Activated T-cell treated with anti-CD3 and anti-CD28 coated beads, Interleukin-2, amount 50 U/mL, for 24 hours (primary cell): ENCODE data around the gene TTC28.

Experiments
- DNase-seq: peaks from one replicate; pipeline ENCODE4 v3.0.0-alpha.2; 2020
- H3K27ac Mint-ChIP-seq: 2 replicates; pipeline ENCODE4 v1.8.0; 2020; ENCODE audit warnings: mild to moderate bottlenecking, mixed read lengths
- H3K27me3 Mint-ChIP-seq: 2 replicates; pipeline ENCODE4 v1.8.0; 2020; ENCODE audit warnings: mixed read lengths
- H3K36me3 Mint-ChIP-seq: 2 replicates; pipeline ENCODE4 v1.8.0; 2020; ENCODE audit warnings: low read depth, mixed read lengths
- H3K4me1 Mint-ChIP-seq: 2 replicates; pipeline ENCODE4 v1.8.0; 2020; ENCODE audit warnings: low read depth, mixed read lengths
- H3K4me3 Mint-ChIP-seq: 2 replicates; pipeline ENCODE4 v1.8.0; 2020; ENCODE audit warnings: mild to moderate bottlenecking, moderate library complexity, mixed read lengths
- H3K9me3 Mint-ChIP-seq: 2 replicates; pipeline ENCODE4 v1.8.0; 2020; ENCODE audit warnings: mixed read lengths

Gene TTC28

DNA sequence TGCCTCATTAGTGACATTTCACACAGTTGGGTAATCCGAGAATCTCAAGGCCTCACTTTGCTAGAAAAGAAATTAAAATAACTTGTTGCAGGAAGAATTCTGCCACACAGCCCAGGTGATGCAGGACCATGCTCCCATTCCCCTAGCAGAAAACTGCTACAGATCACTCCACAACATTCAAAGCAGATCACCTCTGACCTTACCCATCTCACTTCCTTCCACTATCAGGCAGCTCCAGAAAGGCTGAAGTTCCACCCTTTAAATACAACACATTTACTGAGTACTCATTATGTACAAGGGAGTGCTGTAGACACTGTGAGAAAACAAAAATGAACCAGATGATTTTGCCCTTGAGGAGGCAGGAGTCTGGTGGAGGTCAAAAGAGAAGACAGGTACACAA is 231.0 kb downstream of the TTC28 start:
- H3K27ac Mint-ChIP-seq, result no peak overlapping the region
- DNase-seq, result no peak
- peaks cover under 1% of the 10 kb centered on the region for H3K4me1 Mint-ChIP-seq
- H3K4me3 Mint-ChIP-seq, result no peak overlapping the region
- peaks cover 27% of the 10 kb centered on the region for H3K27me3 Mint-ChIP-seq
- no peaks in the 10 kb centered on the region for H3K9me3 Mint-ChIP-seq
- no peaks in the 10 kb centered on the region for H3K36me3 Mint-ChIP-seq

DNA sequence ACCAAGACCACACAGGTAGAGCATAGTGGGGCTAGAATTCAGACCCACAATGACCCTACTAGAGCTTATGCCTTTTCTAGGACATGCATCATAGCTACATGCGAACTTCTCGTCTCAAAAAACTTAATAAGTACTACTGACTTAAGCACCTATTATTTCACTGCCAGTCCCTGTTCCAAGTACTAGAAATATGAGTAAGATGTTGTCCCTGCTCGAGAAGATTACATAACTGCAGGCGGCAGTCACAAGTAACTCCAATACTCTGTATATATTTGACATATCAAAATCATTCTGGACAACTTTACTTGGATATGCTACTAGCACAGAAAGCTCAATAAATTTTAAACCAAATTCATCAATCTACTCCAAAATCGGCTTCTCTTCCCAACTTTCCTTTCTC is 235.0 kb downstream of the TTC28 start:
- no peak for DNase-seq
- Mint-ChIP-seq H3K36me3 (no peaks in the 10 kb centered on the region), H3K9me3 (no peaks in the 10 kb centered on the region), H3K4me1 (peaks cover 31% of the 10 kb centered on the region), H3K27me3 (peaks cover 32% of the 10 kb centered on the region), H3K4me3 (no peak overlapping the region), H3K27ac (no peak overlapping the region)

DNA sequence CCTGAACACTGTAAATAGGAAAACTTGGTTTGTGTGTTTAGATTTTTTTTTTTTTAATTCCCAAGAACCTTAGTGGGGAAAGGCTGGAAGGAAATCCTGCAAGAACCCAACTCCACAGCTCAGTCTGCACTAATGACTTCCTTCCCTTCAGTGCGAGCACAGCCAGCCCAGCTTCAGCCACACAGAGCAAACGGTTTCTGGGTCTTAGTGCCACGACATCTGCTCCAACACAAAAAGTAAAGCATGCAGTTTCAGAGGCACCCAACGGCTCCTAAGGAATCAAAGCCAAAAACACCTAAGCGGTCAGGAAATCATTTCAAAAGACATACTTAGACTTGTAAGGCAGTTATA is 236.1 kb downstream of the TTC28 start:
- H3K4me1 Mint-ChIP-seq, result peaks cover 31% of the 10 kb centered on the region
- H3K4me3 Mint-ChIP-seq, result peak overlapping the region; percentile 76
- H3K36me3 Mint-ChIP-seq, result no peaks in the 10 kb centered on the region
- peak overlapping the region; percentile 55 for H3K27ac Mint-ChIP-seq
- no peaks in the 10 kb centered on the region for H3K9me3 Mint-ChIP-seq
- DNase-seq, result peak; percentile 35
- peaks cover 29% of the 10 kb centered on the region for H3K27me3 Mint-ChIP-seq

GRCh38 chr22:28442711-28443525 is 236.7 kb downstream of the TTC28 start:
- DNase-seq, result no peak

GRCh38 chr22:28442264-28442710 is 237.4 kb downstream of the TTC28 start:
- Mint-ChIP-seq H3K9me3 (no peaks in the 10 kb centered on the region), H3K27me3 (peaks cover 28% of the 10 kb centered on the region), H3K4me3 (peak overlapping the region; percentile 76), H3K36me3 (no peaks in the 10 kb centered on the region), H3K4me1 (peaks cover 31% of the 10 kb centered on the region), H3K27ac (peak overlapping the region; percentile 79)
- peak; percentile 81 for DNase-seq

More at GRCh38 chr22:28442711-28443525, 236.7 kb downstream of the TTC28 start:
- H3K27ac Mint-ChIP-seq, result peak overlapping the region; percentile 79
- H3K9me3 Mint-ChIP-seq, result no peaks in the 10 kb centered on the region
- no peaks in the 10 kb centered on the region for H3K36me3 Mint-ChIP-seq
- H3K4me1 Mint-ChIP-seq, result peaks cover 31% of the 10 kb centered on the region
- H3K27me3 Mint-ChIP-seq, result peaks cover 28% of the 10 kb centered on the region
- peak overlapping the region; percentile 76 for H3K4me3 Mint-ChIP-seq

- no peak for DNase-seq
- H3K27me3 Mint-ChIP-seq, result peaks cover 28% of the 10 kb centered on the region
- H3K9me3 Mint-ChIP-seq, result no peaks in the 10 kb centered on the region
- peaks cover 31% of the 10 kb centered on the region for H3K4me1 Mint-ChIP-seq
- H3K4me3 Mint-ChIP-seq, result peak overlapping the region; percentile 66
- peak overlapping the region; percentile 42 for H3K27ac Mint-ChIP-seq
- H3K36me3 Mint-ChIP-seq, result no peaks in the 10 kb centered on the region
Observed at GRCh38 chr22:28441720-28442263, 237.8 kb downstream of the TTC28 start.

DNA sequence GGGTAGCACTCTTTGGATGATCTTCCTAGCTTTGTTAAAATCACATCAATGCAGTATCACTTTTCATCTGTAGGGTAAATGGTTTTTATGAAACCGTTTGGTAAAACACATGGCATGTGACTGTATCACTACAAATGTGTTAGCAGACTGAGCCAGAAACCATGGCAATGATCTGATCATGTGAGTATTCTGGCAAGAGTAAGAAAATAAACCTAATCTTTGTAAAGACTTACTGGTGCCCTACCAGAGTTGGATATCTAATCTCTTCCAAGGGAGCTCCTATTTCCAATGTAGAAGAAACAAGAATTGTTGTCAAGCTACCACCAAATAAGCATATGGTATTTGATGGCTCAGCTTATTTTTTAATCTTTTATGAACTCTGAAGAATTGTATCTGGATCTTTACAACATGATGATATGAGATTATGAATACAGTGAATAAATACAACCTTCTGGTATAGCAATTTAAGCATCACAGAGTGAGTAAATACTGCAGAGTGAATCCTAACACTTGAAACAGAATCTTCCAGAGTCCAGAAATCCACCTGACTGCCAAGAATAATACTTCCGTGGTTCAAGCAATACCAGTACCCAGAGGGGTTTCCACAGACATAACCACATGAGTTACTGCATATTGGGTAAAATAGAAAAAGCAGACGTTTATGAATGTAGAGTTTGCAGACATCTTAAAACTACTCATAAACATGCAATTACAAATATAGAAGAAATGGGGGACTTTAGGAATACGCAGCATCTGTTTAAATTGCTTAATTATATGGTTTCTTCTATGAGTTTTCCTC is 238.8 kb downstream of the TTC28 start:
- Mint-ChIP-seq H3K9me3 (no peaks in the 10 kb centered on the region), H3K4me1 (peaks cover 31% of the 10 kb centered on the region), H3K4me3 (no peak overlapping the region), H3K36me3 (no peaks in the 10 kb centered on the region), H3K27me3 (peaks cover 28% of the 10 kb centered on the region), H3K27ac (no peak overlapping the region)
- DNase-seq, result no peak

DNA sequence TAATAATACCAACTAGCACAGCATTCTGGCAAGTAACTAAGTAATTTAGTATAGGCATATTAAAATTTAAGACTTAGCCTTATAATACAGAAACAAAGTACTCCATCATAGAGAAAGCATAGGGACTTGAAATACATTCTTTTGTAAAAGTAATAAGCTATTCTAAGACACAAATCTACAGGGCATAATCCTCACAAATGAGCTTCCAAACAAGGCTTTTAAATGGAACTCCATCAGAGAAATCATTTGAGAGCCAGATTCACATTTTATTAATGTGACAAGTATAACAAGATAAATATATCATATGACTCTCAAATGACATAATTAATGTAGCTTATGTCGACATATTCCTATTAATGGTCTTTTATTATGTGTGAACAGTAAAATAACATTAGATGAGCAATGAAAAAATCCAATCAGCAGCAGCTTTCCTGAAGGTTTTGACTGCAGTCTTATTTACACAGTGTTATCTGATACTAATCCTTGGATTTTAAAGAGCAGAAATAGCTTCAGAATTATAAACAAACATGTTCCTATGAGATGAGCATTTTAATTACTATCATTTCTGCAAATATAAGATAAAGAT is 241.4 kb downstream of the TTC28 start:
- H3K4me3 Mint-ChIP-seq, result no peak overlapping the region
- no peaks in the 10 kb centered on the region for H3K9me3 Mint-ChIP-seq
- H3K36me3 Mint-ChIP-seq, result no peaks in the 10 kb centered on the region
- peaks cover 27% of the 10 kb centered on the region for H3K4me1 Mint-ChIP-seq
- peaks cover 16% of the 10 kb centered on the region for H3K27me3 Mint-ChIP-seq
- no peak overlapping the region for H3K27ac Mint-ChIP-seq
- DNase-seq, result no peak

DNA sequence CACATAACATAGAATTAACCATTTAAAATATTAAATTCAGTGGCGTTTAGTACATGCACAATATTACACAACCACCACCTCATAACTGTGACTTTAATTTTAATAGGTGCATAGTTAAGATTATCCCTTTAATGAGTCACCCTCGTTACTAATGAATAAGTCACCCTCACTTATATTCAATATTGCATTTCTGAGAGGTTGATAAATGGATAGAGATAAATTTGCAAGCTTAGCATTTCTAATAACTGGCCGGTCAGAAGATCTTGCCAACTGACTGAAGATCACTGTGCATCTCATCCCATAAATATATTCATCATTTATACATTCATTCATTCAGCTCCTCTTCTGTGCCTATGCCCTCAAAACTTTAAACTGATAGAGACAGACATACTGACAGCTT is 243.7 kb downstream of the TTC28 start:
- Mint-ChIP-seq H3K27ac (no peak overlapping the region), H3K4me1 (peaks cover 7% of the 10 kb centered on the region), H3K4me3 (no peak overlapping the region), H3K27me3 (peaks cover 4% of the 10 kb centered on the region), H3K36me3 (no peaks in the 10 kb centered on the region), H3K9me3 (no peaks in the 10 kb centered on the region)
- no peak for DNase-seq

- Mint-ChIP-seq H3K27me3 (peaks cover 6% of the 10 kb centered on the region), H3K4me3 (no peak overlapping the region)
Observed at GRCh38 chr22:28435140-28435768, 244.4 kb downstream of the TTC28 start.

DNA sequence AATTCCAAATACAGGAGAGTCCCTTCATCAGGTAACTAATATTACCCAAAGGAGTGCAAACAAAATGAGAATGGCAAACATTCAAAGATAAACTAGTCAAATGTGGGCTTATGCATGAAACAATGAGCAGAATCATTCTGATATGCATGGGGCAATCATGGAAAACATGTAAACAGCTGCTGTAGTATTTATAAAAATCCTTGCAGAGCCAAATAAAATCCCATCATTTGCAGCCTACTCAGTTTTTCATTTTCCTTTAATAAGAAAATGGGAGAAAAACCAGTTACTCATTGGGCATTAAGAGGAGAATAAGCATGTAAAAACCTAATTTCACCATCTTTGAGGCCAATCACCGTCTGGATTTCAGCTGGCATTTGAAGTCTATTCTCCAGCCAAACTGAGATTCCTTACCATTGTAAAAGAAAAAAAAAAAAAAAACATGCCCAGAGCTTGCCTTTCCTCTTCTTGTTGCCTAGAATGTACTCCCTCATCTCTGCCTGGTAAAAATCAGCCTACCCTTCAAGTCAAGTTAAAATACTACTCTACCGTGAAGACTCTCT is 249.1 kb downstream of the TTC28 start:
- no peak overlapping the region for H3K27ac Mint-ChIP-seq
- H3K4me3 Mint-ChIP-seq, result no peak overlapping the region
- H3K4me1 Mint-ChIP-seq, result no peaks in the 10 kb centered on the region
- H3K27me3 Mint-ChIP-seq, result peaks cover 9% of the 10 kb centered on the region
- H3K36me3 Mint-ChIP-seq, result no peaks in the 10 kb centered on the region
- H3K9me3 Mint-ChIP-seq, result no peaks in the 10 kb centered on the region
- DNase-seq, result no peak

More at GRCh38 chr22:28435140-28435768, 244.4 kb downstream of the TTC28 start:
- Mint-ChIP-seq H3K4me1 (no peaks in the 10 kb centered on the region), H3K27ac (no peak overlapping the region), H3K9me3 (no peaks in the 10 kb centered on the region), H3K36me3 (no peaks in the 10 kb centered on the region)
- DNase-seq, result no peak

DNA sequence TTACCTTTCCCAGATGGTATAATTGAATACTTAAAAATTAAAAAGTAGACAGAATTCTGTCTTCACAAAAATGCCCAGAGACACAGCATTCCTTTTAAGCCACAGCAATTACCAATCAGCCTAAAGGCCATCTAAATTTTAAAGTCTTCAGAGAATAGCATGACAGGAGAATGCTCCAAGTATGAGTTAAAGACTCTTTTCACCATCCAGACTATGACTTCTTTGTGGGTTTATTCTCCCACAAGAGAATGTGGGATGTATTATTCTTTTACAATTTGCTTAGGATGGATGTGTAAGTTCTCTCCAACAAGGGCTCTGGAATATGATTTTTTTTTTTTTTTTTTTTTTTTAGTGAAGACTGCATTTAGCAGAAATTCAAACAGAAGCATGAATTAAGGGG is 249.9 kb downstream of the TTC28 start:
- DNase-seq, result no peak
- no peak overlapping the region for H3K27ac Mint-ChIP-seq
- H3K4me1 Mint-ChIP-seq, result no peaks in the 10 kb centered on the region
- H3K27me3 Mint-ChIP-seq, result peaks cover 8% of the 10 kb centered on the region
- no peaks in the 10 kb centered on the region for H3K9me3 Mint-ChIP-seq
- no peak overlapping the region for H3K4me3 Mint-ChIP-seq
- no peaks in the 10 kb centered on the region for H3K36me3 Mint-ChIP-seq

DNA sequence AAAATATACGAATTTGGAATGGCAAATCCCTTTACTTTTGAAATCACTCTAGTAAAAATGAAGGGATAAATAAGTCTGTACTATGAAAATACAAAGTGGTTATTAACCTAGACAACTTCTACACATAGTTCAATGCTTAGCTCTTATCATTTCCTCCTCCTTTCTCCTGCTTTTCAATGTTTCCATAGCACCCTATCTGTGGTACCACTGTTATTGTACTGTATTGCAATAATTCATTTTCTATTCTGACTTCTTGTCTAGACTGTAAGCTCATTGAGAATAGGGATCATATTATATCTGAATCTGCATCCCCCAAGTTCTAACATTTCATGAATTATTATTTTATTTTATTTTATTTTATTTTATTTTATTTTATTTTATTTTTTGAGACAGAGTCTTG is 251.4 kb downstream of the TTC28 start:
- Mint-ChIP-seq H3K27ac (no peak overlapping the region), H3K36me3 (no peaks in the 10 kb centered on the region), H3K9me3 (no peaks in the 10 kb centered on the region), H3K27me3 (peaks cover 5% of the 10 kb centered on the region), H3K4me1 (no peaks in the 10 kb centered on the region), H3K4me3 (no peak overlapping the region)
- no peak for DNase-seq
